ENCODE results near the gene THSD4.

DNA sequence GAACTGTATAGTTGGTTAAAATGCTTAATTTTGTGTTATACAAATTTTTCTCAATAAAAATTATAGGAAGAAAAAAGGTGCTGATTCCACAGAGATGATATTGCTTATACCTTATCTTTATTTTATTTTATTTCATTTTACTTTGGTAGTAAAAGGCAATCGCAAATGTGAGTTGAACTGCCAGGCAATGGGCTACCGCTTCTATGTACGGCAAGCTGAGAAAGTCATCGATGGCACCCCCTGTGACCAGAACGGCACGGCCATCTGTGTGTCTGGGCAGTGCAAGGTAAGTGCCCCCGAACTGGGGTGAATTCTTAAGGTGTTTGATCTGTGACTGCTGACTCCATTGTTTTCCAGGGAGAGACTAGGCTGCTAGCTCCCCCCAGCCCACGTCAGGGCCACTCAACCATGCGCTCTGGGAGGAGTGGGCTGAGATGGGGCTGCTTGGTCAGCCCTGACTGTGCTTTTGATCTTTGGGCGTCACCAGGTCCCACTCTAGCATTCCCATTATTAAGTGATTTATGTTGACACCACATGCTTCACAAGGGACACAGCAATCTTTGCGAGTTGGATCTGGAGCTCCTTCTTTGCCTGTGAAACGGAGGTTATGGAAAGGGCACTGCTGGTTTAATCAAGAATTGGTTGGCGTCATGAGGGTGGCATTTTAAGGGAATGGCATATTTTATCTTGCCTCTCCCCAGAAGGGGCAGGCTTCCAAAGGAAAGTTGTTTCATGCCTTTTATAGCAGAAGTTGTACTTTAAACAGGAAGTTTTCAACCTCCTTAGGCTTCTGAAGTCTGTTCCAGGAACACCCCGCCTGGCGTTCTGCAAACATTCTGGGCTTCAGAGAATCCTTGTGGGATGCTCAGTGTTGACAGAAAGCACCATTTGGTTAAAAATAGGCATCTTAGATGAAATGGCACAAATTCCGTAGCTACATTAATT is 296.5 kb downstream of the THSD4 start:
- no peak for TF ChIP-seq USF2 (CRISPR knock-in tag; IDR thresholded peaks at IDR 0.05)
- TF ChIP-seq, protein P1, sequence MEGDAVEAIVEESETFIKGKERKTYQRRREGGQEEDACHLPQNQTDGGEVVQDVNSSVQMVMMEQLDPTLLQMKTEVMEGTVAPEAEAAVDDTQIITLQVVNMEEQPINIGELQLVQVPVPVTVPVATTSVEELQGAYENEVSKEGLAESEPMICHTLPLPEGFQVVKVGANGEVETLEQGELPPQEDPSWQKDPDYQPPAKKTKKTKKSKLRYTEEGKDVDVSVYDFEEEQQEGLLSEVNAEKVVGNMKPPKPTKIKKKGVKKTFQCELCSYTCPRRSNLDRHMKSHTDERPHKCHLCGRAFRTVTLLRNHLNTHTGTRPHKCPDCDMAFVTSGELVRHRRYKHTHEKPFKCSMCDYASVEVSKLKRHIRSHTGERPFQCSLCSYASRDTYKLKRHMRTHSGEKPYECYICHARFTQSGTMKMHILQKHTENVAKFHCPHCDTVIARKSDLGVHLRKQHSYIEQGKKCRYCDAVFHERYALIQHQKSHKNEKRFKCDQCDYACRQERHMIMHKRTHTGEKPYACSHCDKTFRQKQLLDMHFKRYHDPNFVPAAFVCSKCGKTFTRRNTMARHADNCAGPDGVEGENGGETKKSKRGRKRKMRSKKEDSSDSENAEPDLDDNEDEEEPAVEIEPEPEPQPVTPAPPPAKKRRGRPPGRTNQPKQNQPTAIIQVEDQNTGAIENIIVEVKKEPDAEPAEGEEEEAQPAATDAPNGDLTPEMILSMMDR (IDR thresholded peaks at IDR 0.05 in 2 of 3, conservative IDR thresholded peaks at IDR 0.05 in 1 of 3; ENCODE audit: insufficient read depth in 2 of 3, low read depth in 1 of 3, low read length in 3 of 3): no peak
- no peak for TF ChIP-seq POU5F1 (IDR thresholded peaks at IDR 0.05; ENCODE audit: borderline replicate concordance, low read depth, low read length, partially characterized antibody)
- TF ChIP-seq MAFG (tag; conservative IDR thresholded peaks at IDR 0.05): no peak
- TF ChIP-seq TAF9B (IDR thresholded peaks at IDR 0.05; ENCODE audit: partially characterized antibody): no peak
- TF ChIP-seq CC2D1A (IDR thresholded peaks at IDR 0.05): no peak
- no peak for TF ChIP-seq SRSF1 (IDR thresholded peaks at IDR 0.05; ENCODE audit: low read depth, low read length)
- TF ChIP-seq SMAD2 (IDR thresholded peaks at IDR 0.05; ENCODE audit: low read depth, low read length): no peak
- TF ChIP-seq SETDB1 (IDR thresholded peaks at IDR 0.05; ENCODE audit: low read length): no peak
- no peak for TF ChIP-seq E2F8 (IDR thresholded peaks at IDR 0.05; ENCODE audit: low read depth, partially characterized antibody)
- no peak for TF ChIP-seq ZNF76 (CRISPR knock-in tag; IDR thresholded peaks at IDR 0.05; ENCODE audit: borderline replicate concordance)
- no peak for TF ChIP-seq ATF1 (CRISPR knock-in tag; IDR thresholded peaks at IDR 0.05)
- TF ChIP-seq ATF1 (tag; IDR thresholded peaks at IDR 0.05): no peak
- no peak for TF ChIP-seq GTF2F1 (IDR thresholded peaks at IDR 0.05; ENCODE audit: low read depth, low read length)
